Liver (tissue), 9 donors: ENCODE results near the gene BCAS2. TPM values are rescaled to one million over a fixed set of nuclear protein-coding genes. Genes with fewer than 3 reads are reported as not detected.

Experiments
- DNase-seq: peaks from one replicate; pipeline ENCODE4 v3.0.0-alpha.2; 2017; ENCODE audit warnings: low spot score
- H3K27ac ChIP-seq, 2 donors: one replicate each; pipeline ENCODE4 v1.7.0; 2013; ENCODE audit warnings: inconsistent platforms in 2 of 2, low read length in 2 of 2, control low read depth in 1 of 2, low read depth in 1 of 2, mild to moderate bottlenecking in 1 of 2
- H3K27me3 ChIP-seq, 4 donors: one replicate each; pipeline versions ENCODE4 v1.6.1 to v1.7.0; 2013; ENCODE audit warnings: low read length in 3 of 4, inconsistent platforms in 1 of 4, mild to moderate bottlenecking in 1 of 4, moderate library complexity in 1 of 4; ENCODE audit not compliant: control insufficient read depth in 4 of 4, insufficient read depth in 4 of 4
- H3K36me3 ChIP-seq, 4 donors: one replicate each; pipeline versions ENCODE4 v1.6.1 to v1.7.0; 2013; ENCODE audit warnings: low read length in 3 of 4, mild to moderate bottlenecking in 3 of 4, low read depth in 1 of 4, moderate library complexity in 1 of 4; ENCODE audit not compliant: control insufficient read depth in 4 of 4, insufficient read depth in 3 of 4
- H3K4me1 ChIP-seq, 4 donors: one replicate each; pipeline versions ENCODE4 v1.6.1 to v1.7.0; 2013; ENCODE audit warnings: low read length in 3 of 4, mild to moderate bottlenecking in 3 of 4, moderate library complexity in 1 of 4; ENCODE audit not compliant: control insufficient read depth in 4 of 4, insufficient read depth in 4 of 4
- H3K4me3 ChIP-seq, 3 donors: one replicate each; pipeline versions ENCODE4 v1.6.1 to v1.7.0; 2013; ENCODE audit warnings: low read length in 3 of 3, control low read depth in 1 of 3, low read depth in 1 of 3, mild to moderate bottlenecking in 1 of 3
- H3K9ac ChIP-seq, 2 donors: one replicate each; pipeline ENCODE4 v1.7.0; 2013; ENCODE audit warnings: low read length in 2 of 2, mild to moderate bottlenecking in 2 of 2, moderate library complexity in 2 of 2, control low read depth in 1 of 2, low read depth in 1 of 2
- H3K9me3 ChIP-seq, 4 donors: one replicate each; pipeline versions ENCODE4 v1.6.1 to v1.7.0; 2013; ENCODE audit warnings: low read length in 3 of 4; ENCODE audit not compliant: control insufficient read depth in 4 of 4
- EGR1 ChIP-seq, 2 donors: IDR thresholded peaks; 2 replicates each; pipeline ENCODE4 v1.6.1; 2016 to 2018; ENCODE audit warnings: antibody characterized with exemption in 2 of 2, low read depth in 2 of 2
- FOXA1 ChIP-seq: IDR thresholded peaks from 2 replicates; pipeline ENCODE4 v1.6.1; 2016; ENCODE audit warnings: antibody characterized with exemption
- FOXA2 ChIP-seq: IDR thresholded peaks from 2 replicates; pipeline ENCODE4 v1.6.1; 2016; ENCODE audit warnings: antibody characterized with exemption
- GABPA ChIP-seq, 2 donors: IDR thresholded peaks in 1 of 2; conservative IDR thresholded peaks in 1 of 2; 2 replicates each; pipeline ENCODE4 v1.6.1; 2016; ENCODE audit warnings: antibody characterized with exemption in 2 of 2, mild to moderate bottlenecking in 1 of 2, moderate library complexity in 1 of 2
- HNF4A ChIP-seq, 2 donors: conservative IDR thresholded peaks; 2 replicates each; pipeline ENCODE4 v1.6.1; 2016; ENCODE audit warnings: antibody characterized with exemption in 2 of 2, mild to moderate bottlenecking in 2 of 2
- HNF4G ChIP-seq: IDR thresholded peaks from 2 replicates; pipeline ENCODE4 v1.6.1; 2016; ENCODE audit warnings: antibody characterized with exemption
- JUND ChIP-seq, 2 donors: IDR thresholded peaks; 2 replicates each; pipeline ENCODE4 v1.6.1; 2016; ENCODE audit warnings: antibody characterized with exemption in 2 of 2
- NR2F2 ChIP-seq: IDR thresholded peaks from 2 replicates; pipeline ENCODE4 v1.6.1; 2016; ENCODE audit warnings: antibody characterized with exemption
- RAD21 ChIP-seq, 2 donors: IDR thresholded peaks; 2 replicates each; pipeline ENCODE4 v1.6.1; 2016; ENCODE audit warnings: antibody characterized with exemption in 2 of 2, mild to moderate bottlenecking in 2 of 2
- RXRA ChIP-seq, 2 donors: IDR thresholded peaks; 2 replicates each; pipeline ENCODE4 v1.6.1; 2017 to 2018; ENCODE audit warnings: antibody characterized with exemption in 2 of 2, mild to moderate bottlenecking in 1 of 2
- SP1 ChIP-seq: IDR thresholded peaks from 2 replicates; pipeline ENCODE4 v1.6.1; 2018; ENCODE audit warnings: antibody characterized with exemption, mild to moderate bottlenecking
- TAF1 ChIP-seq: conservative IDR thresholded peaks from 2 replicates; pipeline ENCODE4 v1.6.1; 2016; ENCODE audit warnings: antibody characterized with exemption, mild to moderate bottlenecking
- YY1 ChIP-seq: IDR thresholded peaks from 2 replicates; pipeline ENCODE4 v1.6.1; 2016; ENCODE audit warnings: antibody characterized with exemption, mild to moderate bottlenecking
- WGBS: extraction: QIAGEN DNeasy Blood & Tissue Kit; methylation state at CpG from one replicate; pipeline ENCODE4 v1.1.7; 2013; 5-methylcytosine and 5-hydroxymethylcytosine counted together
- polyA plus RNA-seq, 2 donors: library from polyadenylated mRNA; stranded (reverse) in 1 of 2; unstranded in 1 of 2; fragments of 200-250 nt in 1 of 2; fragments of >200 nt in 1 of 2; fragmentation: Nextera tagmentation in 1 of 2; extraction: Ambion mirVana in 1 of 2; gene quantifications; one replicate each; pipeline versions ENCODE4 v1.2.1 to v1.2.3, GENCODE V29; 2013 to 2015
- total RNA-seq, 2 donors: library from RNA; depleted of rRNA; stranded (reverse); fragments of >200 nt; gene quantifications; one replicate each; pipeline ENCODE4 v1.2.3, GENCODE V29; 2014
- TF ChIP-seq, protein P1 (sequence below): IDR thresholded peaks from 2 replicates; pipeline ENCODE4 v1.6.1; 2016; ENCODE audit warnings: antibody characterized with exemption
- TF ChIP-seq, protein P2 (sequence below): IDR thresholded peaks from 2 replicates; pipeline ENCODE4 v1.6.1; 2016; ENCODE audit warnings: antibody characterized with exemption
- TF ChIP-seq, protein P3 (sequence below): IDR thresholded peaks from 2 replicates; pipeline ENCODE4 v1.6.1; 2016; ENCODE audit warnings: antibody characterized with exemption, mild to moderate bottlenecking
- TF ChIP-seq, protein P4 (sequence below): fragments of 150-350 bp; IDR thresholded peaks from 2 replicates; pipeline ENCODE4 v1.5.1; 2017; ENCODE audit warnings: improper control_type of control experiment, low read depth, low read length; ENCODE audit not compliant: missing input control
- TF ChIP-seq, protein P5 (sequence below): IDR thresholded peaks from 2 replicates; pipeline ENCODE4 v1.6.1; 2016; ENCODE audit warnings: antibody characterized with exemption
- donor health status: healthy.
- donor health status: healthy.
- donor health status: healthy.
- donor health status: healthy.
- donor health status: healthy.

Gene BCAS2
- total and polyA plus RNA-seq, 4 donors, result 15.7 to 33.5 (median 18.0) TPM

DNA sequence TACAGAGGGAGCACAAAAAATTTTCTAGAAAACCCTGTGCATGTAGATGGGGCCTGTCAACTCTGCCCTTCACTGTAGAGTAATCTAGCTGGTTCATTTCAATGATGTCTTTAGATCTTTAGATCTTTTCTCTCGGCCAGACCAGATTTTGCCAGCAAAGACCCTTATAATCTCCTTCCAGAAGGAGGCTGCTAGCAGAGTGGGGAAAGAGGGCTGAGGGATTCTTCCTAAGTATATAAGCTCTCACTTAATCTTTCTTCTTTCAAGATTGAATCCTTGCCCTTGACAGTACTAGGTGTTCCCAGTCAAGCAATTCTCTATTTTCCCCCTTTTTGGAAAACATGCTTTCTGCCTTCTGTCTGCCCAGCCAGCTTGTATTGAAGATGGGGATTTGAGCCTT is 34.3 kb downstream of the BCAS2 start:
- 94% methylated on average over 1 of the region's 1 CpG for WGBS
- no peak overlapping the region for H3K9ac ChIP-seq
- no peaks in the 10 kb centered on the region for H3K4me1 ChIP-seq
- H3K27me3 ChIP-seq, result no peaks in the 10 kb centered on the region
- H3K9me3 ChIP-seq, result no peaks in the 10 kb centered on the region
- no peaks in the 10 kb centered on the region for H3K36me3 ChIP-seq
- H3K4me3 ChIP-seq, result no peak overlapping the region
- DNase-seq, result no peak
- no peak overlapping the region for H3K27ac ChIP-seq
- TF ChIP-seq SP1 (no peak), FOXA1 (no peak), JUND (IDR thresholded peaks at IDR 0.05) (no peak), YY1 (no peak), NR2F2 (no peak), HNF4G (no peak), FOXA2 (no peak), RXRA (IDR thresholded peaks at IDR 0.05) (no peak), EGR1 (IDR thresholded peaks at IDR 0.05; ENCODE audit: low read depth in 2 of 2) (no peak), TAF1 (no peak), GABPA (IDR thresholded peaks at IDR 0.05 in 1 of 2, conservative IDR thresholded peaks at IDR 0.05 in 1 of 2) (no peak), HNF4A (conservative IDR thresholded peaks at IDR 0.05) (no peak)
- TF ChIP-seq, protein P1, sequence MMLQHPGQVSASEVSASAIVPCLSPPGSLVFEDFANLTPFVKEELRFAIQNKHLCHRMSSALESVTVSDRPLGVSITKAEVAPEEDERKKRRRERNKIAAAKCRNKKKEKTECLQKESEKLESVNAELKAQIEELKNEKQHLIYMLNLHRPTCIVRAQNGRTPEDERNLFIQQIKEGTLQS, result no peak
- TF ChIP-seq, protein P2, sequence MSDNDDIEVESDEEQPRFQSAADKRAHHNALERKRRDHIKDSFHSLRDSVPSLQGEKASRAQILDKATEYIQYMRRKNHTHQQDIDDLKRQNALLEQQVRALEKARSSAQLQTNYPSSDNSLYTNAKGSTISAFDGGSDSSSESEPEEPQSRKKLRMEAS, result no peak
- TF ChIP-seq, protein P3, sequence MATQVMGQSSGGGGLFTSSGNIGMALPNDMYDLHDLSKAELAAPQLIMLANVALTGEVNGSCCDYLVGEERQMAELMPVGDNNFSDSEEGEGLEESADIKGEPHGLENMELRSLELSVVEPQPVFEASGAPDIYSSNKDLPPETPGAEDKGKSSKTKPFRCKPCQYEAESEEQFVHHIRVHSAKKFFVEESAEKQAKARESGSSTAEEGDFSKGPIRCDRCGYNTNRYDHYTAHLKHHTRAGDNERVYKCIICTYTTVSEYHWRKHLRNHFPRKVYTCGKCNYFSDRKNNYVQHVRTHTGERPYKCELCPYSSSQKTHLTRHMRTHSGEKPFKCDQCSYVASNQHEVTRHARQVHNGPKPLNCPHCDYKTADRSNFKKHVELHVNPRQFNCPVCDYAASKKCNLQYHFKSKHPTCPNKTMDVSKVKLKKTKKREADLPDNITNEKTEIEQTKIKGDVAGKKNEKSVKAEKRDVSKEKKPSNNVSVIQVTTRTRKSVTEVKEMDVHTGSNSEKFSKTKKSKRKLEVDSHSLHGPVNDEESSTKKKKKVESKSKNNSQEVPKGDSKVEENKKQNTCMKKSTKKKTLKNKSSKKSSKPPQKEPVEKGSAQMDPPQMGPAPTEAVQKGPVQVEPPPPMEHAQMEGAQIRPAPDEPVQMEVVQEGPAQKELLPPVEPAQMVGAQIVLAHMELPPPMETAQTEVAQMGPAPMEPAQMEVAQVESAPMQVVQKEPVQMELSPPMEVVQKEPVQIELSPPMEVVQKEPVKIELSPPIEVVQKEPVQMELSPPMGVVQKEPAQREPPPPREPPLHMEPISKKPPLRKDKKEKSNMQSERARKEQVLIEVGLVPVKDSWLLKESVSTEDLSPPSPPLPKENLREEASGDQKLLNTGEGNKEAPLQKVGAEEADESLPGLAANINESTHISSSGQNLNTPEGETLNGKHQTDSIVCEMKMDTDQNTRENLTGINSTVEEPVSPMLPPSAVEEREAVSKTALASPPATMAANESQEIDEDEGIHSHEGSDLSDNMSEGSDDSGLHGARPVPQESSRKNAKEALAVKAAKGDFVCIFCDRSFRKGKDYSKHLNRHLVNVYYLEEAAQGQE, result no peak
- TF ChIP-seq, protein P4, sequence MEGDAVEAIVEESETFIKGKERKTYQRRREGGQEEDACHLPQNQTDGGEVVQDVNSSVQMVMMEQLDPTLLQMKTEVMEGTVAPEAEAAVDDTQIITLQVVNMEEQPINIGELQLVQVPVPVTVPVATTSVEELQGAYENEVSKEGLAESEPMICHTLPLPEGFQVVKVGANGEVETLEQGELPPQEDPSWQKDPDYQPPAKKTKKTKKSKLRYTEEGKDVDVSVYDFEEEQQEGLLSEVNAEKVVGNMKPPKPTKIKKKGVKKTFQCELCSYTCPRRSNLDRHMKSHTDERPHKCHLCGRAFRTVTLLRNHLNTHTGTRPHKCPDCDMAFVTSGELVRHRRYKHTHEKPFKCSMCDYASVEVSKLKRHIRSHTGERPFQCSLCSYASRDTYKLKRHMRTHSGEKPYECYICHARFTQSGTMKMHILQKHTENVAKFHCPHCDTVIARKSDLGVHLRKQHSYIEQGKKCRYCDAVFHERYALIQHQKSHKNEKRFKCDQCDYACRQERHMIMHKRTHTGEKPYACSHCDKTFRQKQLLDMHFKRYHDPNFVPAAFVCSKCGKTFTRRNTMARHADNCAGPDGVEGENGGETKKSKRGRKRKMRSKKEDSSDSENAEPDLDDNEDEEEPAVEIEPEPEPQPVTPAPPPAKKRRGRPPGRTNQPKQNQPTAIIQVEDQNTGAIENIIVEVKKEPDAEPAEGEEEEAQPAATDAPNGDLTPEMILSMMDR, result no peak

DNA sequence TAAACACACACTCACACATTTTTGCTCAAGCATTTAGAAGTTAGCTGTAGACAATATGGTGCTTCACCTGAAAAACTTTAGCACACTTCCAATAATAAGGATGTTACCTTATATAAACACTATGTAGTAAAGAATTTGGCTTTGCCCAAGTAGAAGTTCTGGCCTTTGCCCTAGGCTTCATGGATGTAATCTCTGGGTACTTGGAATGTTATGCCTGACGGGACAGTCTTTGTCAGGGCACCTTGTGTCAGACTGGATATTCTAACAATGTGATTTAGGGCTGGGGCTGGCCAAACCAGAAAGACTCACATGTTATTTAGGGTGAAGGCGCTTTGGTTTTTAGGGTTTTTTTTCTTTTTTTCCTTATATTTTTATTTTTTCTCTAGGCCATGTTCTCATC is 35.6 kb downstream of the BCAS2 start:
- Histone ChIP-seq H3K27me3 (no peaks in the 10 kb centered on the region), H3K9ac (no peak overlapping the region), H3K4me1 (no peaks in the 10 kb centered on the region), H3K9me3 (no peaks in the 10 kb centered on the region), H3K27ac (no peak overlapping the region), H3K4me3 (no peak overlapping the region), H3K36me3 (no peaks in the 10 kb centered on the region)
- WGBS, result 92% methylated on average over 2 of the region's 2 CpGs
- DNase-seq, result no peak
- no peak for TF ChIP-seq TAF1
- TF ChIP-seq, protein P2, result no peak
- no peak for TF ChIP-seq FOXA1
- TF ChIP-seq RXRA (IDR thresholded peaks at IDR 0.05), result no peak
- no peak for TF ChIP-seq FOXA2
- TF ChIP-seq YY1, result no peak
- TF ChIP-seq, protein P5, sequence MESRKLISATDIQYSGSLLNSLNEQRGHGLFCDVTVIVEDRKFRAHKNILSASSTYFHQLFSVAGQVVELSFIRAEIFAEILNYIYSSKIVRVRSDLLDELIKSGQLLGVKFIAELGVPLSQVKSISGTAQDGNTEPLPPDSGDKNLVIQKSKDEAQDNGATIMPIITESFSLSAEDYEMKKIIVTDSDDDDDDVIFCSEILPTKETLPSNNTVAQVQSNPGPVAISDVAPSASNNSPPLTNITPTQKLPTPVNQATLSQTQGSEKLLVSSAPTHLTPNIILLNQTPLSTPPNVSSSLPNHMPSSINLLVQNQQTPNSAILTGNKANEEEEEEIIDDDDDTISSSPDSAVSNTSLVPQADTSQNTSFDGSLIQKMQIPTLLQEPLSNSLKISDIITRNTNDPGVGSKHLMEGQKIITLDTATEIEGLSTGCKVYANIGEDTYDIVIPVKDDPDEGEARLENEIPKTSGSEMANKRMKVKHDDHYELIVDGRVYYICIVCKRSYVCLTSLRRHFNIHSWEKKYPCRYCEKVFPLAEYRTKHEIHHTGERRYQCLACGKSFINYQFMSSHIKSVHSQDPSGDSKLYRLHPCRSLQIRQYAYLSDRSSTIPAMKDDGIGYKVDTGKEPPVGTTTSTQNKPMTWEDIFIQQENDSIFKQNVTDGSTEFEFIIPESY, result no peak
- no peak for TF ChIP-seq EGR1 (IDR thresholded peaks at IDR 0.05; ENCODE audit: low read depth in 2 of 2)
- TF ChIP-seq, protein P1, result no peak
- TF ChIP-seq RAD21 (IDR thresholded peaks at IDR 0.05), result no peak
- no peak for TF ChIP-seq JUND (IDR thresholded peaks at IDR 0.05)
- no peak for TF ChIP-seq GABPA (IDR thresholded peaks at IDR 0.05 in 1 of 2, conservative IDR thresholded peaks at IDR 0.05 in 1 of 2)
- TF ChIP-seq HNF4G, result no peak
- no peak for TF ChIP-seq SP1
- TF ChIP-seq, protein P4, result no peak
